Neutrophil (primary cell): ENCODE results near the gene KLHDC7B.

Experiments used
- H3K27ac ChIP-seq: fragments of 200-600 bp; sonication (generic); 2 replicates; pipeline ENCODE4 v1.5.1; 2016; ENCODE audit warnings: mild to moderate bottlenecking, moderate library complexity
- H3K27me3 ChIP-seq: fragments of 200-600 bp; sonication (generic); 2 replicates; pipeline ENCODE4 v1.6.0; 2016; ENCODE audit warnings: mild to moderate bottlenecking
- H3K36me3 ChIP-seq: fragments of 200-600 bp; sonication (generic); 2 replicates; pipeline ENCODE4 v1.5.1; 2017
- H3K4me1 ChIP-seq, 2 experiments: fragments of 200-600 bp in 1 of 2; sonication (generic) in 1 of 2; 1 replicate in 1 of 2; 2 replicates in 1 of 2; pipeline versions ENCODE4 v1.5.1 to v1.6.1; 2013 to 2016; ENCODE audit warnings: low read depth in 1 of 2, low read length in 1 of 2, mild to moderate bottlenecking in 1 of 2, moderate library complexity in 1 of 2; ENCODE audit not compliant: control insufficient read depth in 1 of 2, insufficient read depth in 1 of 2
- H3K4me3 ChIP-seq, 2 experiments: fragments of 200-600 bp in 1 of 2; sonication (generic) in 1 of 2; 1 replicate in 1 of 2; 2 replicates in 1 of 2; pipeline ENCODE4 v1.5.1; 2013 to 2016; ENCODE audit warnings: low read depth in 1 of 2, low read length in 1 of 2, mild to moderate bottlenecking in 1 of 2, moderate library complexity in 1 of 2
- H3K9me3 ChIP-seq: fragments of 200-600 bp; sonication (generic); 2 replicates; pipeline ENCODE4 v1.5.1; 2016
- CTCF ChIP-seq: fragments of 200-600 bp; sonication (generic); IDR thresholded peaks from 2 replicates; pipeline ENCODE4 v1.5.1; 2016; ENCODE audit warnings: antibody characterized with exemption

The KLHDC7B gene

GRCh38 chr22:50548921-50549790, 3.5 kb downstream of the KLHDC7B start:
- Histone ChIP-seq H3K27me3 (peaks cover 50% of the 10 kb centered on the region), H3K36me3 (no peaks in the 10 kb centered on the region), H3K9me3 (no peaks in the 10 kb centered on the region), H3K4me1 (peaks cover 22 to 31% of the 10 kb centered on the region in 2 experiments), H3K4me3 (peak overlapping the region; percentile 52 to 59), H3K27ac (peak overlapping the region; percentile 32)
- no peak for TF ChIP-seq CTCF

GRCh38 chr22:50550395-50550794, 4.7 kb downstream of the KLHDC7B start:
- Histone ChIP-seq H3K4me1 (peaks cover 11 to 19% of the 10 kb centered on the region in 2 experiments), H3K9me3 (no peaks in the 10 kb centered on the region), H3K4me3 (no peak overlapping the region), H3K27ac (no peak overlapping the region), H3K36me3 (no peaks in the 10 kb centered on the region), H3K27me3 (peaks cover 49% of the 10 kb centered on the region)
- TF ChIP-seq CTCF = no peak

- Histone ChIP-seq H3K4me1 (peaks cover 11 to 15% of the 10 kb centered on the region in 2 experiments), H3K27me3 (peaks cover 42% of the 10 kb centered on the region), H3K9me3 (no peaks in the 10 kb centered on the region), H3K4me3 (no peak overlapping the region), H3K27ac (no peak overlapping the region), H3K36me3 (no peaks in the 10 kb centered on the region)
- TF ChIP-seq CTCF = no peak
These were observed 5.6 kb downstream of the KLHDC7B start for GRCh38 chr22:50551160-50551752.

GRCh38 chr22:50553310-50553709, 7.6 kb downstream of the KLHDC7B start:
- no peak for TF ChIP-seq CTCF
- Histone ChIP-seq H3K9me3 (no peaks in the 10 kb centered on the region), H3K36me3 (no peaks in the 10 kb centered on the region), H3K4me3 (no peak overlapping the region), H3K27me3 (peaks cover 21% of the 10 kb centered on the region), H3K27ac (no peak overlapping the region), H3K4me1 (peaks cover 7 to 10% of the 10 kb centered on the region in 2 experiments)

GRCh38 chr22:50556703-50557102, 11.0 kb downstream of the KLHDC7B start:
- no peak overlapping the region for H3K27ac ChIP-seq
- no peaks in the 10 kb centered on the region for H3K9me3 ChIP-seq
- H3K36me3 ChIP-seq = no peaks in the 10 kb centered on the region
- no peak for TF ChIP-seq CTCF
- no peak overlapping the region for H3K4me3 ChIP-seq
- no peaks in the 10 kb centered on the region for H3K4me1 ChIP-seq
- H3K27me3 ChIP-seq = no peaks in the 10 kb centered on the region
